Gastroesophageal sphincter (tissue), 4 donors: ENCODE results near the gene PCNX3. TPM values are rescaled to one million over a fixed set of nuclear protein-coding genes. Genes with fewer than 3 reads are reported as not detected.
A peak's percentile ranks its signal among the peaks of the same experiment; 100 is the strongest.

Experiments
- ATAC-seq: fragments of 150-250 bp; one replicate; pipeline ENCODE4 v1.9.1; 2016; ENCODE audit warnings: mild to moderate bottlenecking, moderate library complexity
- H3K27ac ChIP-seq, 4 donors: fragments of 200-600 bp; sonication (generic) in 3 of 4; 1 replicate in 3 of 4; 2 replicates in 1 of 4; pipeline ENCODE4 v1.5.1; 2016 to 2019
- H3K27me3 ChIP-seq: fragments of 200-600 bp; sonication (generic); one replicate; pipeline ENCODE4 v1.5.1; 2019
- H3K36me3 ChIP-seq, 2 donors: fragments of 200-600 bp; sonication (generic); one replicate each; pipeline ENCODE4 v1.5.1; 2019; ENCODE audit warnings: control low read depth in 1 of 2
- H3K4me1 ChIP-seq, 3 donors: fragments of 200-600 bp; sonication (generic); 1 replicate in 2 of 3; 2 replicates in 1 of 3; pipeline ENCODE4 v1.5.1; 2016 to 2019; ENCODE audit warnings: control low read depth in 2 of 3
- H3K4me3 ChIP-seq, 2 donors: fragments of 200-600 bp; sonication (generic); one replicate each; pipeline ENCODE4 v1.5.1; 2019; ENCODE audit warnings: mild to moderate bottlenecking in 1 of 2, moderate library complexity in 1 of 2
- H3K9me3 ChIP-seq, 3 donors: fragments of 200-600 bp; sonication (generic); one replicate each; pipeline ENCODE4 v1.5.1; 2017 to 2019; ENCODE audit warnings: control low read depth in 2 of 3
- EP300 ChIP-seq: sonication (generic); formaldehyde crosslinking; IDR thresholded peaks from one replicate; pipeline ENCODE4 v1.6.1; 2017; ENCODE audit warnings: antibody characterized with exemption, mild to moderate bottlenecking
- POLR2A ChIP-seq, 2 donors: fragments of 450-650 bp; IDR thresholded peaks; one replicate each; pipeline ENCODE4 v1.6.1; 2017; ENCODE audit warnings: antibody characterized with exemption in 2 of 2, mild to moderate bottlenecking in 2 of 2, moderate library complexity in 1 of 2
- POLR2AphosphoS5 ChIP-seq: sonication (generic); formaldehyde crosslinking; IDR thresholded peaks from one replicate; pipeline ENCODE4 v1.6.1; 2017; ENCODE audit warnings: antibody characterized with exemption
- WGBS, 2 donors: methylation state at CpG; one replicate each; pipeline ENCODE4 v1.1.5; 2018; ENCODE audit warnings: low coverage in 1 of 2; 5-methylcytosine and 5-hydroxymethylcytosine counted together
- total RNA-seq, 4 donors: library from RNA; depleted of rRNA; stranded (reverse); fragments of >200 nt; gene quantifications; one replicate each; pipeline ENCODE4 v1.1.0, GENCODE V29; 2016
- TF ChIP-seq, protein P1 (sequence below), 4 experiments: fragments of 200-600 bp in 2 of 4; fragments of 450-650 bp in 2 of 4; sonication (generic) in 1 of 4; IDR thresholded peaks; one replicate each; pipeline ENCODE4 v1.5.1; 2017 to 2019; ENCODE audit warnings: antibody characterized with exemption in 4 of 4, mild to moderate bottlenecking in 2 of 4, moderate library complexity in 2 of 4

The PCNX3 gene
- 10 to 100 TPM; 15.9 to 40.1 (median 19.3) TPM for total RNA-seq

DNA sequence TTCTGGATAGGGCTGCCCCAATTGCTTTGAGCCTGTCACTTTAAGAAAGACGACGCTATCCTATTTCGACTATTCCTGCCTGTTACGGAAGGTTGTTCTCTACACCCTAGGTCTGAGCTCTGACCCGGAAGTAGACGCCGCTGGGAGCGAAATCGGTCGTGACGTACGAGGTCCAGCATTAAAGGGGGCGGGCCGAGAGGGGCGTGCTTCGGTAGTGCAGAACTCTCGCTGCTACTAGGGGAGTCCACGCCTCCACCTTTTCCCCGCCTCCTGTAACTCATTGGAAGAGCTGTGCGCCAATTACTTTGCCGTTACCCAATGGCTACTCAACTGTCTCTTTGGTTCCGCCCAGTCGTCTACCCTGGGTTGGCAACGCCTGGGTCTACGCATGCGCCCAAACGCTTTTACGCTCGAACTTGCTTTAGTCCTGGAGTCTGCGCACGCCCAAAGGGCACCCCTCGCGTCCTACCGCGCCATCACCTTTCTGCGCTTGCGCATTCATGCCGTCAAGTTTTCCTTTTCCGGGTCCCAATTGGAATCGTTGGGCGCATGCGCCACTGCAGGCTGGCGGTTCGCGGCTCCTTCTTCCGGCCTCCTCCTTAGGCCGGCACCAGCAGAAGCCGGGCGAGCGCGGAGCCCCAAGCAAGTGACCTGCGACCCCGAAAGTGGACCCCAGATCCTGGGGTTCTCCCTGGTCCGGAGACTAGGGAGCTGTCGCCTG lies at the start of gene PCNX3:
TSS of gene PCNX3 (plus strand) at position 548 of the 721 bp plus-strand sequence. CDS start 536 bp downstream, outside the sequence.
- Histone ChIP-seq H3K27ac (peak within 1 kb of the TSS; percentile 83 to 95 (median 92)), H3K4me1 (peaks cover 0 to 60% (median 41%) of the 10 kb centered on the region in 3 donors), H3K9me3 (no peaks in the 10 kb centered on the region), H3K36me3 (peaks cover 0 to 48% of the 10 kb centered on the region in 2 donors), H3K4me3 (peak within 1 kb of the TSS; percentile 86 to 99), H3K27me3 (no peaks in the 10 kb centered on the region)
- 1% methylated on average over 21 of the region's 55 CpGs; no CpG with 5 or more reads in 1 of the 2 donors for WGBS, 2 donors
- TF ChIP-seq, protein P1, sequence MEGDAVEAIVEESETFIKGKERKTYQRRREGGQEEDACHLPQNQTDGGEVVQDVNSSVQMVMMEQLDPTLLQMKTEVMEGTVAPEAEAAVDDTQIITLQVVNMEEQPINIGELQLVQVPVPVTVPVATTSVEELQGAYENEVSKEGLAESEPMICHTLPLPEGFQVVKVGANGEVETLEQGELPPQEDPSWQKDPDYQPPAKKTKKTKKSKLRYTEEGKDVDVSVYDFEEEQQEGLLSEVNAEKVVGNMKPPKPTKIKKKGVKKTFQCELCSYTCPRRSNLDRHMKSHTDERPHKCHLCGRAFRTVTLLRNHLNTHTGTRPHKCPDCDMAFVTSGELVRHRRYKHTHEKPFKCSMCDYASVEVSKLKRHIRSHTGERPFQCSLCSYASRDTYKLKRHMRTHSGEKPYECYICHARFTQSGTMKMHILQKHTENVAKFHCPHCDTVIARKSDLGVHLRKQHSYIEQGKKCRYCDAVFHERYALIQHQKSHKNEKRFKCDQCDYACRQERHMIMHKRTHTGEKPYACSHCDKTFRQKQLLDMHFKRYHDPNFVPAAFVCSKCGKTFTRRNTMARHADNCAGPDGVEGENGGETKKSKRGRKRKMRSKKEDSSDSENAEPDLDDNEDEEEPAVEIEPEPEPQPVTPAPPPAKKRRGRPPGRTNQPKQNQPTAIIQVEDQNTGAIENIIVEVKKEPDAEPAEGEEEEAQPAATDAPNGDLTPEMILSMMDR (IDR thresholded peaks at IDR 0.05) = peak in 1 of 4 experiments; percentile 7
- TF ChIP-seq EP300 (no peak), POLR2A (IDR thresholded peaks at IDR 0.05) (peak; percentile 45 to 59), POLR2AphosphoS5 (peak; percentile 52)
- ATAC-seq = peak; percentile 92

DNA sequence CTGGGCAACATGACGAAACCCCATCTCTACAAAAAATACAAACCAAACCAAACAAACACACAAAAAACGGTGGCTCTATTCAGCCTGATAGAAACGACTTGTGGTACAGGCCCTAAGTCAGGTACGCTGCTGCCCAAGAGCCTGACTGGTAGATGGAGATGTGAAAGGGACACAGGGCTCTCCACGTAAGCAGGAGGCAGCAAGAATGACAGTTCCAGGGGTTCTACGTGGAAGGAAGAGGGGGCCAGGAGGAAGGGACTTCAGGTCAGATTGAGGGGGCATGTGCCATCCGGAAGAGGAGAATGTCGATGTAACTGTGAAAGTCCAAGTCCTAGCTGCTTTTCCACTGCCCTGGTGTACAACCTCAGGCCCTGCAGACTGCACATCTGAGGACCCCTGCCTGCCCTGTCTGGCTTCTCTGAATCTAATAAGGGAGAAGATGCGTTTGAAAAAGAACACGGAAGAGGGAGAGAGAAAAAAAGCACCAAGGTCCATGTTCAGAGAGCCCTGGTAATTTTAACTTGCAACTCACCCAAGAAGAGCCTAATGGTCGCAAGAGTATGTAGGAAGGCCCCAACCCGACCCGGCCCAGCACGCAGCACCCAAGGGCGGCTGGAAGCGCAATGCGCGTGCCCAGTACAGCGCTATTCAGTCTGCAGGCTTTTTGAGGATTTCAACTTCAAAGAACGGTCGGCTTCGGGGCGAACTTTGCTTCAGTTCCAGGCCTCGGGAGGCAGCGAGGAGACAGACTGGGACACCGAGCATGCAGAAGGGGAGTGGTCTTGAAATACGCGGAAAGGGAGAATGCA lies 46.2 kb upstream of the PCNX3 start:
- TF ChIP-seq POLR2A (IDR thresholded peaks at IDR 0.05) (no peak), POLR2AphosphoS5 (no peak)
- peak overlapping the region; percentile 62 to 99 (median 98) for H3K27ac ChIP-seq
- H3K27me3 ChIP-seq = no peaks in the 10 kb centered on the region
- no peaks in the 10 kb centered on the region for H3K36me3 ChIP-seq
- H3K4me3 ChIP-seq = peak overlapping the region; percentile 61 to 96
- WGBS, 2 donors = 7 to 24% methylated on average over 10 to 20 of the region's 28 CpGs
- H3K9me3 ChIP-seq = no peaks in the 10 kb centered on the region
- peaks cover 8 to 80% (median 37%) of the 10 kb centered on the region in 3 donors for H3K4me1 ChIP-seq
- peak; percentile 6 for ATAC-seq

DNA sequence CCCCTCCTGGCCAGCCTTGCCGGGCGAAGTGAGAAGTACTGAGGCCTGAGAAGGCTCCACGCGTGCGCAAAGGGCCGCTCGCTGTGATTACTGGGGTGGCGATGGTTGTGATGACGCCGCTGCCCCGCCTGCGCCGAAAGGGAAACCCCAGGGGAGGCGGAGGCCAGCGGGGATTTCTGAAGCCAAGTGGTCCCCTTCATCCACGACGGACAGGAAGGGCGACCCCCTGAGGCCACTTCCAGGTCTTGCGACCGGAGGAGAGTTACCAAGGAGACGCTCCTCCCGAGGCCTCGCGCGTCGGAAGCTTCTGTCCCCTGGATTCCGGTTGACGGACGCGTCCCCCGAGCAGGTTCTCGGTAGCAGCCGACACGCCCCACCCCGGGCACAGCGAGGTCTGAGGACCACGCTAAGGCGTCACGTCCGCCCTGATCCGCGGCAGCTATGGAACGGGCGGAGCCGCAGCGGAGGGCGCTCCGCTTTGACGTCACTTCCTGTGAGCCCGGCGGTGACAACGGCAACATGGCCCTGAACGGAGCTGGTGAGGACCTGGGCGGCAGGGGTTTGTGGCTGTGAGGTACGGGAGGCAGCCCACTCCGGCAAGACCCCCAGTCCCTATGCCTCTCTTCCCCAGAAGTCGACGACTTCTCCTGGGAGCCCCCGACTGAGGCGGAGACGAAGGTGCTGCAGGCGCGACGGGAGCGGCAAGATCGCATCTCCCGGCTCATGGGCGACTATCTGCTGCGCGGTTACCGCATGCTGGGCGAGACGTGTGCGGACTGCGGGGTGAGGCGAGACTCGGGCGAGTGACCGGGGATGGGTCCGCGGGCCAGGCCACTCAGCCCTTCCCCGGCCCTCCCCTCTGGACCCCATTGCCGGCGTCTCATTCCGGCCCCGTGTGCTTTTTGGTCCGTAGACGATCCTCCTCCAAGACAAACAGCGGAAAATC lies 45.3 kb upstream of the PCNX3 start, which contains the start of gene ZNRD2:
TSS of gene ZNRD2 (plus strand) at position 505 of the 946 bp plus-strand sequence. CDS start at position 520, 15 bp downstream.
- peak; percentile 86 for TF ChIP-seq POLR2AphosphoS5
- TF ChIP-seq POLR2A (IDR thresholded peaks at IDR 0.05) = peak; percentile 63 to 66
- TF ChIP-seq EP300 = no peak
- TF ChIP-seq, protein P1 (IDR thresholded peaks at IDR 0.05) = peak in 3 of 4 experiments; percentile 47 to 59 (median 58)
- Histone ChIP-seq H3K4me1 (peaks cover 8 to 89% (median 43%) of the 10 kb centered on the region in 3 donors), H3K4me3 (peak within 1 kb of the TSS; percentile 61 to 96), H3K36me3 (no peaks in the 10 kb centered on the region), H3K9me3 (no peaks in the 10 kb centered on the region), H3K27me3 (no peaks in the 10 kb centered on the region), H3K27ac (peak within 1 kb of the TSS; percentile 62 to 99 (median 98))
- ATAC-seq = peak; percentile 88
- 0% methylated on average over 5 of the region's 89 CpGs; no CpG with 5 or more reads in 1 of the 2 donors for WGBS, 2 donors

- H3K27ac ChIP-seq = peak overlapping the region in 3 of 4 donors; percentile 98 to 99 (median 98)
- H3K4me3 ChIP-seq = peak overlapping the region in 1 of 2 donors; percentile 96
- H3K36me3 ChIP-seq = no peaks in the 10 kb centered on the region
- H3K9me3 ChIP-seq = no peaks in the 10 kb centered on the region
- TF ChIP-seq POLR2A (IDR thresholded peaks at IDR 0.05) (no peak), EP300 (no peak), POLR2AphosphoS5 (no peak)
- TF ChIP-seq, protein P1 (IDR thresholded peaks at IDR 0.05) = no peak
- no peak for ATAC-seq
- no peaks in the 10 kb centered on the region for H3K27me3 ChIP-seq
- WGBS, 2 donors = 40% methylated on average over 1 of the region's 9 CpGs; no CpG with 5 or more reads in 1 of the 2 donors
- peaks cover 8 to 88% (median 43%) of the 10 kb centered on the region in 3 donors for H3K4me1 ChIP-seq
Measured at GRCh38 chr11:65571420-65571819, 44.2 kb upstream of the PCNX3 start.
